Cardiac fibroblast (primary cell): ENCODE data around the gene ZNF414.
A peak's percentile ranks its signal among the peaks of the same experiment; 100 is the strongest.

Experiments
- DNase-seq, 2 donors: peaks; one replicate each; pipeline versions ENCODE4 v3.0.0 to v3.0.0-alpha.2; 2010; ENCODE audit warnings: low read depth in 2 of 2
- H3K4me3 ChIP-seq, 2 donors: replicated peaks in 1 of 2; 1 replicate in 1 of 2; 2 replicates in 1 of 2; pipeline ENCODE4 v1.5.1; 2011; ENCODE audit warnings: low read depth in 2 of 2, low read length in 2 of 2, mild to moderate bottlenecking in 2 of 2, moderate library complexity in 1 of 2
- CTCF ChIP-seq: IDR thresholded peaks from one replicate; pipeline ENCODE4 v1.5.1; 2011; ENCODE audit warnings: low read depth, mild to moderate bottlenecking, low read length, inconsistent platforms

Gene ZNF414

GRCh38 chr19:8503510-8503909, 10.5 kb downstream of the ZNF414 start:
- TF ChIP-seq CTCF: no peak
- no peak for DNase-seq
- no peak overlapping the region for H3K4me3 ChIP-seq

- no peak overlapping the region for H3K4me3 ChIP-seq
- no peak for DNase-seq
- no peak for TF ChIP-seq CTCF
Observed at GRCh38 chr19:8501981-8502380, 12.0 kb downstream of the ZNF414 start.

- no peak overlapping the region for H3K4me3 ChIP-seq
- no peak for TF ChIP-seq CTCF
- no peak for DNase-seq
Observed at GRCh38 chr19:8501516-8501915, 12.5 kb downstream of the ZNF414 start.

- peak in 1 of 2 donors; percentile 7 for DNase-seq
- H3K4me3 ChIP-seq: no peak overlapping the region
- no peak for TF ChIP-seq CTCF
Observed at GRCh38 chr19:8500158-8500557, 13.8 kb downstream of the ZNF414 start.

GRCh38 chr19:8499048-8499833, 14.7 kb downstream of the ZNF414 start:
- no peak for DNase-seq
- no peak overlapping the region for H3K4me3 ChIP-seq
- TF ChIP-seq CTCF: no peak

- TF ChIP-seq CTCF: no peak
- no peak for DNase-seq
Observed at GRCh38 chr19:8498295-8498694, 15.7 kb downstream of the ZNF414 start.

GRCh38 chr19:8494158-8494557, 19.8 kb downstream of the ZNF414 start:
- TF ChIP-seq CTCF: no peak
- DNase-seq: peak in 1 of 2 donors; percentile 20
- no peak overlapping the region for H3K4me3 ChIP-seq

More at GRCh38 chr19:8498295-8498694, 15.7 kb downstream of the ZNF414 start:
- H3K4me3 ChIP-seq: no peak overlapping the region
